ENCODE measurements around the gene NMUR1.
A peak's percentile ranks its signal among the peaks of the same experiment; 100 is the strongest.
"Not testable (repeated sequence)": the region's sequence is repeated elsewhere in the genome, so short reads cannot be mapped to it uniquely, and the experiment has no call there.

Gene NMUR1

GRCh38 chr2:231530099-231531011, at the start of gene NMUR1:
NMUR1 (minus strand) TSS chr2:231530445; CDS start chr2:231530361, 84 bp downstream.
- DNase-seq (ENCODE audit: low read depth in 2 of 2) = peak; percentile 37 to 59

- no peak for DNase-seq (ENCODE audit: low read depth in 2 of 2)
Observed at GRCh38 chr2:231579560-231579959, 49.3 kb upstream of the NMUR1 start.

- not testable (repeated sequence) for DNase-seq (ENCODE audit: low read depth in 2 of 2)
Observed at GRCh38 chr2:231578655-231579054, 48.4 kb upstream of the NMUR1 start.

- no peak for DNase-seq (ENCODE audit: low read depth in 2 of 2)
Observed at GRCh38 chr2:231576465-231576864, 46.2 kb upstream of the NMUR1 start.

- no peak for DNase-seq (ENCODE audit: low read depth in 2 of 2)
Observed at GRCh38 chr2:231575612-231576256, 45.5 kb upstream of the NMUR1 start.

- DNase-seq (ENCODE audit: low read depth in 2 of 2) = no peak
Observed at GRCh38 chr2:231573698-231574421, 43.6 kb upstream of the NMUR1 start.

- DNase-seq (ENCODE audit: low read depth in 2 of 2) = no peak
Observed at GRCh38 chr2:231573096-231573495, 42.9 kb upstream of the NMUR1 start.

- no peak for DNase-seq (ENCODE audit: low read depth in 2 of 2)
Observed at GRCh38 chr2:231571661-231572191, 41.5 kb upstream of the NMUR1 start.

GRCh38 chr2:231570915-231571314, 40.7 kb upstream of the NMUR1 start:
- DNase-seq (ENCODE audit: low read depth in 2 of 2) = not testable (repeated sequence)

GRCh38 chr2:231568785-231569435, 38.7 kb upstream of the NMUR1 start:
- no peak for DNase-seq (ENCODE audit: low read depth in 2 of 2)

GRCh38 chr2:231568098-231568784, 38.0 kb upstream of the NMUR1 start:
- DNase-seq (ENCODE audit: low read depth in 2 of 2) = no peak

- DNase-seq (ENCODE audit: low read depth in 2 of 2) = no peak
Observed at GRCh38 chr2:231567159-231567558, 36.9 kb upstream of the NMUR1 start.

- no peak for DNase-seq (ENCODE audit: low read depth in 2 of 2)
Observed at GRCh38 chr2:231565887-231566594, 35.8 kb upstream of the NMUR1 start.

- no peak for DNase-seq (ENCODE audit: low read depth in 2 of 2)
Observed at GRCh38 chr2:231563378-231563961, 33.2 kb upstream of the NMUR1 start.

- peak in 1 of 2 donors; percentile 30 for DNase-seq (ENCODE audit: low read depth in 2 of 2)
Observed at GRCh38 chr2:231557571-231558217, 27.4 kb upstream of the NMUR1 start.

GRCh38 chr2:231556981-231557380, 26.7 kb upstream of the NMUR1 start:
- DNase-seq (ENCODE audit: low read depth in 2 of 2) = no peak

- DNase-seq (ENCODE audit: low read depth in 2 of 2) = not testable (repeated sequence)
Observed at GRCh38 chr2:231556496-231556895, 26.3 kb upstream of the NMUR1 start.

- no peak for DNase-seq (ENCODE audit: low read depth in 2 of 2)
Observed at GRCh38 chr2:231554748-231555545, 24.7 kb upstream of the NMUR1 start.

Measured in stimulated activated CD4-positive, alpha-beta T cell treated with anti-CD3 and anti-CD28 coated beads, Interleukin-1b, Interleukin-23, amount 100 ng/mL, for 1 hour (primary cell).